HepG2 (cell line): ENCODE results near the gene TENT5A. TPM values are rescaled to one million over a fixed set of nuclear protein-coding genes. Genes with fewer than 3 reads are reported as not detected.

ENCODE experiments used
- ATAC-seq: fragments of 200-7000 bp; cut with Tn5 transposase; 3 replicates; pipeline ENCODE4 v1.9.1; 2020; ENCODE audit warnings: mild to moderate bottlenecking, moderate library complexity
- BruUV-seq: library from RNA; stranded (reverse); fragments of 400-500 nt; replicated peaks from 2 replicates; lab custom pipeline; 2021; lab: Mats Ljungman, UMichigan
- CTCF ChIA-PET: fragments of 300-600 bp; formaldehyde crosslinking; extraction: SDS; loops from one replicate; lab custom pipeline; 2021; ENCODE audit warnings: low total read pairs, inconsistent platforms, low intra/inter-chr PET ratio; lab: Yijun Ruan, JAX
- POLR2A ChIA-PET: fragments of 350-600 bp; sonication (Branson Sonifier 250); formaldehyde crosslinking; loops from one replicate; lab custom pipeline; 2020; ENCODE audit warnings: antibody characterized with exemption, inconsistent platforms; lab: Yijun Ruan, JAX
- DNase-seq: peaks from one replicate; pipeline ENCODE4 v3.0.0-alpha.2; 2015; ENCODE audit warnings: low spot score
- FAIRE-seq: peaks from 3 replicates; lab custom pipeline; 2011; peaks lifted over from hg19 to GRCh38; lab: Jason Lieb, UNC
- H2AFZ ChIP-seq: one replicate; pipeline ENCODE4 v1.6.1; 2011; ENCODE audit warnings: low read length, inconsistent platforms
- H3K27ac ChIP-seq: fragments of 300-600 bp; 3 replicates; pipeline ENCODE4 v1.8.0; 2011; ENCODE audit warnings: mixed run types, mild to moderate bottlenecking, mixed read lengths, low read length, inconsistent platforms; ENCODE audit not compliant: insufficient read depth; ENCODE audit errors: extremely low read length
- H3K27me3 ChIP-seq, 2 experiments: fragments of 200-600 bp in 1 of 2; 2 replicates in 1 of 2; 3 replicates in 1 of 2; pipeline versions ENCODE4 v1.6.0 to v1.8.0; 2011; ENCODE audit warnings: low read length in 2 of 2, mild to moderate bottlenecking in 2 of 2, moderate library complexity in 2 of 2, inconsistent platforms in 1 of 2; ENCODE audit not compliant: insufficient read depth in 2 of 2, control insufficient read depth in 1 of 2
- H3K36me3 ChIP-seq, 2 experiments: fragments of 200-600 bp in 1 of 2; replicated peaks in 1 of 2; 2 replicates in 1 of 2; 3 replicates in 1 of 2; pipeline versions ENCODE4 v1.5.1 to v1.8.0; 2011; ENCODE audit warnings: low read length in 2 of 2, inconsistent platforms in 1 of 2; ENCODE audit not compliant: insufficient read depth in 2 of 2, control insufficient read depth in 1 of 2
- H3K4me1 ChIP-seq: 2 replicates; pipeline ENCODE4 v1.5.1; 2012; ENCODE audit warnings: low read length, inconsistent platforms; ENCODE audit not compliant: insufficient read depth
- H3K4me2 ChIP-seq: 2 replicates; pipeline ENCODE4 v1.6.0; 2011; ENCODE audit warnings: low read depth, low read length, inconsistent platforms
- H3K4me3 ChIP-seq, 3 experiments: fragments of 200-600 bp in 1 of 3; sonication (generic), shearing (Covaris generic) in 1 of 3; replicated peaks in 1 of 3; 2 replicates each; pipeline ENCODE4 v1.5.1; 2011 to 2016; ENCODE audit warnings: low read length in 3 of 3, inconsistent platforms in 2 of 3, low read depth in 2 of 3, mild to moderate bottlenecking in 2 of 3, control low read depth in 1 of 3, mixed read lengths in 1 of 3; ENCODE audit not compliant: insufficient read depth in 1 of 3
- H3K79me2 ChIP-seq: one replicate; pipeline ENCODE4 v1.6.1; 2011; ENCODE audit warnings: low read length, inconsistent platforms; ENCODE audit not compliant: insufficient read depth
- H3K9ac ChIP-seq: 2 replicates; pipeline ENCODE4 v1.6.0; 2011; ENCODE audit warnings: mild to moderate bottlenecking, low read depth, low read length, inconsistent platforms; ENCODE audit not compliant: insufficient read depth
- H3K9me3 ChIP-seq: 2 replicates; pipeline ENCODE4 v1.5.1; 2012; ENCODE audit warnings: mild to moderate bottlenecking, low read length
- H4K20me1 ChIP-seq: 2 replicates; pipeline ENCODE4 v1.6.0; 2011; ENCODE audit warnings: inconsistent platforms, mild to moderate bottlenecking, low read length, moderate library complexity; ENCODE audit not compliant: insufficient read depth
- AGO1 ChIP-seq: fragments of 200-400 bp; formaldehyde crosslinking; IDR thresholded peaks from 2 replicates; pipeline ENCODE4 v1.6.1; 2017; ENCODE audit warnings: mild to moderate bottlenecking, low read depth, low read length, moderate library complexity; ENCODE audit not compliant: poor library complexity, severe bottlenecking
- CHD2 ChIP-seq: IDR thresholded peaks from 2 replicates; pipeline ENCODE4 v1.6.1; 2011; ENCODE audit warnings: low read depth, low read length, improper control_type of control experiment
- IKZF1 ChIP-seq: fragments of 450-650 bp; IDR thresholded peaks from 2 replicates; pipeline ENCODE4 v1.7.1; 2016
- KDM5B ChIP-seq: sonication (generic); formaldehyde crosslinking; IDR thresholded peaks from 2 replicates; pipeline ENCODE4 v1.4.0; 2020; ENCODE audit warnings: missing genetic modification reagents, mild to moderate bottlenecking, borderline replicate concordance
- KLF15 ChIP-seq: sonication (generic); formaldehyde crosslinking; IDR thresholded peaks from 2 replicates; pipeline ENCODE4 v1.8.1; 2023; ENCODE audit warnings: borderline replicate concordance, mild to moderate bottlenecking, inconsistent platforms, missing genetic modification reagents, mixed read lengths
- KMT2B ChIP-seq: IDR thresholded peaks from 2 replicates; pipeline ENCODE4 v1.6.1; 2016; ENCODE audit warnings: missing genetic modification reagents, missing compliant biosample characterization
- NFE2 ChIP-seq: sonication (generic); formaldehyde crosslinking; IDR thresholded peaks from 2 replicates; pipeline ENCODE4 v1.4.0; 2020; ENCODE audit warnings: missing genetic modification reagents
- NR3C1 ChIP-seq: sonication (generic); formaldehyde crosslinking; IDR thresholded peaks from 2 replicates; pipeline ENCODE4 v1.4.0; 2020; ENCODE audit warnings: missing genetic modification reagents
- RORA ChIP-seq: sonication (generic); formaldehyde crosslinking; IDR thresholded peaks from 2 replicates; pipeline ENCODE4 v1.5.0; 2020; ENCODE audit warnings: mild to moderate bottlenecking, missing genetic modification reagents, moderate library complexity
- SOX13 ChIP-seq, 3 experiments: fragments of 450-650 bp in 1 of 3; sonication (generic) in 1 of 3; formaldehyde crosslinking in 1 of 3; IDR thresholded peaks in 2 of 3; conservative IDR thresholded peaks in 1 of 3; 2 replicates each; pipeline versions ENCODE4 v1.5.0 to v1.6.1; 2016 to 2020; ENCODE audit warnings: antibody characterized with exemption in 1 of 3, mild to moderate bottlenecking in 1 of 3, missing compliant biosample characterization in 1 of 3, missing genetic modification reagents in 1 of 3, moderate library complexity in 1 of 3
- SOX6 ChIP-seq, 2 experiments: fragments of 450-650 bp in 1 of 2; sonication (generic) in 1 of 2; formaldehyde crosslinking in 1 of 2; IDR thresholded peaks; 2 replicates each; pipeline versions ENCODE4 v1.4.0 to v1.6.1; 2017 to 2020; ENCODE audit warnings: antibody characterized with exemption in 1 of 2, mild to moderate bottlenecking in 1 of 2, missing genetic modification reagents in 1 of 2
- SP140L ChIP-seq: sonication (generic); formaldehyde crosslinking; IDR thresholded peaks from 2 replicates; pipeline ENCODE4 v1.4.0; 2020; ENCODE audit warnings: missing genetic modification reagents, borderline replicate concordance
- ZFP36L2 ChIP-seq: sonication (generic); formaldehyde crosslinking; IDR thresholded peaks from 2 replicates; pipeline ENCODE4 v1.4.0; 2020; ENCODE audit warnings: missing genetic modification reagents
- ZNF124 ChIP-seq: sonication (generic); formaldehyde crosslinking; IDR thresholded peaks from 2 replicates; pipeline ENCODE4 v1.4.0; 2020; ENCODE audit warnings: missing genetic modification reagents
- WGBS: methylation state at CpG from one replicate; pipeline ENCODE4 v1.1.6; 2017; ENCODE audit warnings: low lambda C conversion rate; 5-methylcytosine and 5-hydroxymethylcytosine counted together
- in situ Hi-C: cut with HindIII; loops from 2 replicates; pipeline ENCODE4 v1.10.0; 2017; ENCODE audit warnings: low pct_unique_long_range_greater_than_20kb; ENCODE audit not compliant: extremely low pct_ligation_motif_present
- intact Hi-C: fragments of 100-400 bp; cut with micrococcal nuclease; formaldehyde crosslinking; loops from one replicate; pipeline ENCODE4 v1.10.0; 2022; ENCODE audit not compliant: unreplicated experiment
- polyA plus RNA-seq, 8 experiments: library from polyadenylated mRNA; depleted of rRNA in 3 of 8; stranded (reverse) in 7 of 8; unstranded in 1 of 8; fragments of >200 nt; fragmentation: Illumina TruSeq in 4 of 8; extraction: Trizol in 4 of 8; gene quantifications; 2 replicates each; pipeline versions ENCODE4 v1.2.1 to v1.2.3, GENCODE V29; 2011 to 2016; ENCODE audit warnings: low read depth in 4 of 8, missing spikeins in 1 of 8, mixed read lengths in 1 of 8; ENCODE audit not compliant: insufficient read depth in 1 of 8
- total RNA-seq, 5 experiments: library from RNA; depleted of rRNA; stranded (reverse); fragments of >200 nt; fragmentation: Illumina TruSeq; extraction: Trizol; gene quantifications; 2 replicates each; pipeline ENCODE4 v1.2.3, GENCODE V29; 2016; ENCODE audit warnings: low read depth in 1 of 5
- TF ChIP-seq, protein P1 (sequence below): sonication (generic); formaldehyde crosslinking; conservative IDR thresholded peaks from 2 replicates; pipeline ENCODE4 v1.4.0; 2020; ENCODE audit warnings: missing genetic modification reagents
- TF ChIP-seq, protein P2 (sequence below): sonication (generic); formaldehyde crosslinking; IDR thresholded peaks from 2 replicates; pipeline ENCODE4 v1.4.0; 2020; ENCODE audit warnings: missing genetic modification reagents
- TF ChIP-seq, protein P3 (sequence below): sonication (generic); formaldehyde crosslinking; IDR thresholded peaks from 2 replicates; pipeline ENCODE4 v1.8.1; 2023; ENCODE audit warnings: mild to moderate bottlenecking, moderate library complexity, missing genetic modification reagents

The TENT5A gene
- total and polyA plus RNA-seq, 2 of the 13 experiments (the other 11 are each of a cell fraction or from before 2014, with no cell fraction given), result 8.0 to 13.8 TPM

DNA sequence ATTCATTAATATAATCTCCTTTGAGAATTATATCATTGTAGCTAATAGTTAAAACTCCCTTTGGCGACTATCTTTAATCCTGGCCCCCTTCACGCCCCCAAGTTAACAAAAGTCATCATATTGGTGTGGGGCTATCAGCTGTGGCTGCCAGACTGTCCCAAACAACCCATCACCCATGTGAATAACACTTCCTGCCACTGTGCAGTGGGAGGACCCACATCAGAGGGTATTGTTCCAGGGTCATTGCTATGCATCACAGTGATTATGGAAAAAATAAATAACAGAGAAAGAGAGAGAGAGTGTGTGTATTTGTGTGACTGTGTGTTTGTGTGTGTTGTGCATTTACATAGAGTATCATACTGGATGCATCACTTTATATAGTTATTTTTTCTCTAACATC, 39.3 kb upstream of the TENT5A start (continued):
- TF ChIP-seq, protein P1, sequence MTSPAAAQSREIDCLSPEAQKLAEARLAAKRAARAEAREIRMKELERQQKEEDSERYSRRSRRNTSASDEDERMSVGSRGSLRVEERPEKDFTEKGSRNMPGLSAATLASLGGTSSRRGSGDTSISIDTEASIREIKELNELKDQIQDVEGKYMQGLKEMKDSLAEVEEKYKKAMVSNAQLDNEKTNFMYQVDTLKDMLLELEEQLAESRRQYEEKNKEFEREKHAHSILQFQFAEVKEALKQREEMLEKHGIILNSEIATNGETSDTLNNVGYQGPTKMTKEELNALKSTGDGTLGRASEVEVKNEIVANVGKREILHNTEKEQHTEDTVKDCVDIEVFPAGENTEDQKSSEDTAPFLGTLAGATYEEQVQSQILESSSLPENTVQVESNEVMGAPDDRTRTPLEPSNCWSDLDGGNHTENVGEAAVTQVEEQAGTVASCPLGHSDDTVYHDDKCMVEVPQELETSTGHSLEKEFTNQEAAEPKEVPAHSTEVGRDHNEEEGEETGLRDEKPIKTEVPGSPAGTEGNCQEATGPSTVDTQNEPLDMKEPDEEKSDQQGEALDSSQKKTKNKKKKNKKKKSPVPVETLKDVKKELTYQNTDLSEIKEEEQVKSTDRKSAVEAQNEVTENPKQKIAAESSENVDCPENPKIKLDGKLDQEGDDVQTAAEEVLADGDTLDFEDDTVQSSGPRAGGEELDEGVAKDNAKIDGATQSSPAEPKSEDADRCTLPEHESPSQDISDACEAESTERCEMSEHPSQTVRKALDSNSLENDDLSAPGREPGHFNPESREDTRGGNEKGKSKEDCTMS (CRISPR knock-in tag), result no peak
- no peak for TF ChIP-seq KDM5B (CRISPR knock-in tag)

DNA sequence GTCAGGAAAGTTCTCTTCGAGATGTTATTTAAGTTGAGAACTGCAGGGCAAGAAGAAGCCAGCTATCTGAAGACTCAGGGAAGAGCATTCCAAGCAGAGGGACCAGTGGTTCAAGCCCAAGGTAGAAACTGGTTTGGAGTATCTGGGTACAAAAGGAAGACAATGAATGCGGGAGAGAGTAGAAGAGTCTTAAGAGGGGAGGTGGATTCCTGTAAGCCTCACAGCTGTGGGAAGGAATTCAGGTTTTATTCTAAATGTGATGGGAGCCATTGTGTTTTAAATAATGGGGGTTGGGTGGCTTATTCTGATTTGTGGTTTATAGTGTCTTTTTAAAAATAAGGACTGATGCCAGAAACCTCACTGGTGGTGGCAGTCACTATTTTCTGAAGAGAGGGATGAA, 37.6 kb upstream of the TENT5A start:
- POLR2A ChIA-PET, result interaction anchor here (1.6 kb wide), 2 partner anchors 17 to 37 kb away, joined by 5 to 17 read pairs; partner anchors contain the start of gene TENT5A
- intact Hi-C loops, result no loop called here
- peaks cover 39% of the 10 kb centered on the region for H3K4me1 ChIP-seq
- no peak overlapping the region for H3K4me2 ChIP-seq
- no peaks in the 10 kb centered on the region; a peak in 1 of 5 replicates for H3K27me3 ChIP-seq
- no peak overlapping the region for H3K4me3 ChIP-seq
- in situ Hi-C loops, result no loop called here
- H3K27ac ChIP-seq, result no peak overlapping the region
- no peak overlapping the region for H3K9ac ChIP-seq
- no peak overlapping the region for H2AFZ ChIP-seq
- no peaks in the 10 kb centered on the region for H4K20me1 ChIP-seq
- 61% methylated on average over 2 of the region's 2 CpGs for WGBS
- H3K79me2 ChIP-seq, result no peaks in the 10 kb centered on the region
- no peak for ATAC-seq
- no peaks in the 10 kb centered on the region for H3K36me3 ChIP-seq
- DNase-seq, result no peak
- CTCF ChIA-PET, result no interaction called here
- no peak for FAIRE-seq
- H3K9me3 ChIP-seq, result no peaks in the 10 kb centered on the region
- no TSS peak for BruUV-seq
- no peak for TF ChIP-seq IKZF1
- no peak for TF ChIP-seq SOX6 (IDR thresholded peaks at IDR 0.05)
- TF ChIP-seq SOX6 (CRISPR knock-in tag; IDR thresholded peaks at IDR 0.05), result no peak
- TF ChIP-seq CHD2, result no peak
- no peak for TF ChIP-seq SOX13 (IDR thresholded peaks at IDR 0.05)
- no peak for TF ChIP-seq SOX13 (CRISPR knock-in tag; conservative IDR thresholded peaks at IDR 0.05 in 1 of 2, IDR thresholded peaks at IDR 0.05 in 1 of 2)
- no peak for TF ChIP-seq NFE2 (CRISPR knock-in tag)
- TF ChIP-seq RORA (CRISPR knock-in tag), result no peak
- no peak for TF ChIP-seq ZNF124 (CRISPR knock-in tag)
- no peak for TF ChIP-seq AGO1
- no peak for TF ChIP-seq KMT2B (CRISPR knock-in tag)
- TF ChIP-seq SP140L (CRISPR knock-in tag), result no peak
- TF ChIP-seq, protein P2, sequence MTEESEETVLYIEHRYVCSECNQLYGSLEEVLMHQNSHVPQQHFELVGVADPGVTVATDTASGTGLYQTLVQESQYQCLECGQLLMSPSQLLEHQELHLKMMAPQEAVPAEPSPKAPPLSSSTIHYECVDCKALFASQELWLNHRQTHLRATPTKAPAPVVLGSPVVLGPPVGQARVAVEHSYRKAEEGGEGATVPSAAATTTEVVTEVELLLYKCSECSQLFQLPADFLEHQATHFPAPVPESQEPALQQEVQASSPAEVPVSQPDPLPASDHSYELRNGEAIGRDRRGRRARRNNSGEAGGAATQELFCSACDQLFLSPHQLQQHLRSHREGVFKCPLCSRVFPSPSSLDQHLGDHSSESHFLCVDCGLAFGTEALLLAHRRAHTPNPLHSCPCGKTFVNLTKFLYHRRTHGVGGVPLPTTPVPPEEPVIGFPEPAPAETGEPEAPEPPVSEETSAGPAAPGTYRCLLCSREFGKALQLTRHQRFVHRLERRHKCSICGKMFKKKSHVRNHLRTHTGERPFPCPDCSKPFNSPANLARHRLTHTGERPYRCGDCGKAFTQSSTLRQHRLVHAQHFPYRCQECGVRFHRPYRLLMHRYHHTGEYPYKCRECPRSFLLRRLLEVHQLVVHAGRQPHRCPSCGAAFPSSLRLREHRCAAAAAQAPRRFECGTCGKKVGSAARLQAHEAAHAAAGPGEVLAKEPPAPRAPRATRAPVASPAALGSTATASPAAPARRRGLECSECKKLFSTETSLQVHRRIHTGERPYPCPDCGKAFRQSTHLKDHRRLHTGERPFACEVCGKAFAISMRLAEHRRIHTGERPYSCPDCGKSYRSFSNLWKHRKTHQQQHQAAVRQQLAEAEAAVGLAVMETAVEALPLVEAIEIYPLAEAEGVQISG (CRISPR knock-in tag), result no peak
- no peak for TF ChIP-seq ZFP36L2 (CRISPR knock-in tag)
- no peak for TF ChIP-seq KLF15
- no peak for TF ChIP-seq NR3C1 (CRISPR knock-in tag)
- TF ChIP-seq, protein P3, sequence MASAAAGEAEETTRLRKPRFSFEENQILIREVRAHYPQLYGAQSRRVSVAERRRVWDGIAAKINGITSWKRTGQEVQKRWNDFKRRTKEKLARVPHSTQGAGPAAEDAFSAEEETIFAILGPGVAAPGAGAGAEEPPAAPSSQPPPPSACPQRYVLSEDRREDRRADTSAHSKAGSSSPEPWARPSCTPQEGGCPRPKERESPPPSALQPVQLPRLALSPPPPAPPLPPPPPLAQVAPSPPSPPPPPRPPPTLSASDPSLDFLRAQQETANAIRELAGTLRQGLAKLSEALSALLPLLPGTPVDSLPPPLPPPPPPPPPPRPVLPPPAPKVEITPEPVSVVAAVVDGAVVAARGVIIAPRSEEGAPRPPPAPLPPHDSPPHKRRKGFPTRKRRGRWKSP (CRISPR knock-in tag), result no peak
